ENCODE measurements around the gene CRABP1.

The CRABP1 gene

GRCh38 chr15:78340231-78341056, at the start of gene CRABP1:
Gene CRABP1 (plus strand): TSS chr15:78340353. CDS start chr15:78340429, 76 bp downstream.
- no peak for DNase-seq (ENCODE audit: low spot score)
- in situ Hi-C loops (cut with MboI; ENCODE audit: low sequenced_read_pairs, unreplicated experiment) = no loop called here
- no peak for TF ChIP-seq CTCF (IDR thresholded peaks at IDR 0.05; ENCODE audit: borderline replicate concordance, control extremely low read depth, extremely low read depth, insufficient read depth, missing control alignments)

GRCh38 chr15:78291052-78291451, 49.1 kb upstream of the CRABP1 start:
- no peak for TF ChIP-seq CTCF (IDR thresholded peaks at IDR 0.05; ENCODE audit: borderline replicate concordance, control extremely low read depth, extremely low read depth, insufficient read depth, missing control alignments)
- in situ Hi-C loops (cut with MboI; ENCODE audit: low sequenced_read_pairs, unreplicated experiment) = no loop called here
- DNase-seq (ENCODE audit: low spot score) = no peak

GRCh38 chr15:78291698-78292097, 48.5 kb upstream of the CRABP1 start:
- DNase-seq (ENCODE audit: low spot score) = no peak
- in situ Hi-C loops (cut with MboI; ENCODE audit: low sequenced_read_pairs, unreplicated experiment) = no loop called here
- no peak for TF ChIP-seq CTCF (IDR thresholded peaks at IDR 0.05; ENCODE audit: borderline replicate concordance, control extremely low read depth, extremely low read depth, insufficient read depth, missing control alignments)

GRCh38 chr15:78292219-78292618, 47.9 kb upstream of the CRABP1 start:
- no peak for TF ChIP-seq CTCF (IDR thresholded peaks at IDR 0.05; ENCODE audit: borderline replicate concordance, control extremely low read depth, extremely low read depth, insufficient read depth, missing control alignments)
- no peak for DNase-seq (ENCODE audit: low spot score)
- in situ Hi-C loops (cut with MboI; ENCODE audit: low sequenced_read_pairs, unreplicated experiment) = no loop called here

- in situ Hi-C loops (cut with MboI; ENCODE audit: low sequenced_read_pairs, unreplicated experiment) = no loop called here
- TF ChIP-seq CTCF (IDR thresholded peaks at IDR 0.05; ENCODE audit: borderline replicate concordance, control extremely low read depth, extremely low read depth, insufficient read depth, missing control alignments) = no peak
- DNase-seq (ENCODE audit: low spot score) = peak; percentile 97
Measured at GRCh38 chr15:78299101-78299930, 40.8 kb upstream of the CRABP1 start, which contains the start of gene SKIC8. Gene SKIC8 (minus strand): TSS chr15:78299609. CDS start chr15:78295686, 3,923 bp downstream.

GRCh38 chr15:78301326-78301725, 38.8 kb upstream of the CRABP1 start:
- DNase-seq (ENCODE audit: low spot score) = peak; percentile 38
- in situ Hi-C loops (cut with MboI; ENCODE audit: low sequenced_read_pairs, unreplicated experiment) = loop anchor here (25.0 kb wide), 1 partner anchor 411 kb away; no protein-coding TSS in a partner anchor
- no peak for TF ChIP-seq CTCF (IDR thresholded peaks at IDR 0.05; ENCODE audit: borderline replicate concordance, control extremely low read depth, extremely low read depth, insufficient read depth, missing control alignments)

Measured in GM13976 (cell line).